HG03159 (cell line): ENCODE measurements around the gene CEP68.

Source experiments
- ATAC-seq: cut with Tn5 transposase; IDR thresholded peaks from one replicate; pipeline ENCODE4 v1.9.1; 2021; ENCODE audit warnings: mild to moderate bottlenecking, moderate library complexity; ENCODE audit not compliant: unreplicated experiment

The CEP68 gene

GRCh38 chr2:65055422-65056214, 598 bp upstream of the CEP68 start:
- ATAC-seq, result peak; percentile 35

DNA sequence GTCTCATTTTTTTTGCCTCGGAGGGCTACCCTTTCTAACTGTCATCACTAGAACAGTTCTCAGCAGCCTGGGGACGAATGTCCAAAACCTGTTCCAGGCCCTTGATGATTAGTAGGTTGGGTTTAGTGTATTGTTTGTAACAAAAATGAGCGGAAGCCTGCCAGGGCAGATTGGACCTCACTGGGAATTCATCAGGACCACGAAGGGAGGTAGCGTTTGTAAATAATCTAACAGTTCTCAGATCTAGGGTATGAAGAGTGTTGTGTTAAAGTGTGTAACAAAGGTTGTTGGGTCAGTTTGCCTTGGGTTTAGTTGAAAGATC, 799 bp downstream of the CEP68 start:
- no peak for ATAC-seq

- no peak for ATAC-seq
Measured at GRCh38 chr2:65057391-65058052, 1.3 kb downstream of the CEP68 start.

DNA sequence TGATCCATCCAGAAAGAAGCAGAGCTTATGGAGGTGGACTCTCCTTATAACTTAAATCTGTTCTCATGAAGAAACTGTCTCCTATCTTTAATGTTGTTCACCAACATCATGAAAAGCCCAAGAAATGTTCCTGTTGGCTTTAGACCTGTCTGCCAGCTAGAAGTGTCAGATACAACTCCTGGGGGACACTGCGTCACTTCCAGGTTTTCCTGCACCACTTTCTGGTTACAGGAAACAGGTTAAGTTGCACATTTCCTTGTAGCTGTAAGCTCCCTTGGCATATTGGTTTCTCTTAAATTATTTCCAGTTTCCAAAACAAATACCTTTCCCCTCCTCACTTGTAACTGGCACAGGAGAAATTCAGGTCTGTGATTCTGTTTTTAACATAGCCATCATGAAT, 2.9 kb downstream of the CEP68 start:
- ATAC-seq, result no peak

GRCh38 chr2:65061146-65061909, 5.1 kb downstream of the CEP68 start:
- no peak for ATAC-seq

DNA sequence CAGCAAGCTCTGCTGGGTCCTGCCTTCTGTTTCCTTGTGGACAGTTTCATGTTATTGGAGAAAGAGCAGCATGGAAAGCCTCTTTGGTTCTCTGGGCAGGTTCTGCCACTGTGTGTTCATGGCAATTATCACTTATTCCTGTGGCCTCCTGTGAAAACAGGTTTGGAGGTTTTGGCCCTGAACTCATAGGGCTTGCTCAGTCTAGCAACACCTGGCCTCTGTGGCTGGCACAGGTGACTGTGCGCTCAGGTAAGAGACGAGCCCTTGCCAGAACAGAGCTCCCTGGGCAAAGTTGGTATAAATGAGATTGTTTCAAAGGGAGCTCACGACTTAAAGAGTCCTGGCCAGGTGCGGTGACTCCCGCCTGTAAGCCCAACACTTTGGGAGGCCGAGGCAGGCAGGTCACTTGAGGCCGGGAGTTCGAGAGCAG, 5.7 kb downstream of the CEP68 start:
- no peak for ATAC-seq

DNA sequence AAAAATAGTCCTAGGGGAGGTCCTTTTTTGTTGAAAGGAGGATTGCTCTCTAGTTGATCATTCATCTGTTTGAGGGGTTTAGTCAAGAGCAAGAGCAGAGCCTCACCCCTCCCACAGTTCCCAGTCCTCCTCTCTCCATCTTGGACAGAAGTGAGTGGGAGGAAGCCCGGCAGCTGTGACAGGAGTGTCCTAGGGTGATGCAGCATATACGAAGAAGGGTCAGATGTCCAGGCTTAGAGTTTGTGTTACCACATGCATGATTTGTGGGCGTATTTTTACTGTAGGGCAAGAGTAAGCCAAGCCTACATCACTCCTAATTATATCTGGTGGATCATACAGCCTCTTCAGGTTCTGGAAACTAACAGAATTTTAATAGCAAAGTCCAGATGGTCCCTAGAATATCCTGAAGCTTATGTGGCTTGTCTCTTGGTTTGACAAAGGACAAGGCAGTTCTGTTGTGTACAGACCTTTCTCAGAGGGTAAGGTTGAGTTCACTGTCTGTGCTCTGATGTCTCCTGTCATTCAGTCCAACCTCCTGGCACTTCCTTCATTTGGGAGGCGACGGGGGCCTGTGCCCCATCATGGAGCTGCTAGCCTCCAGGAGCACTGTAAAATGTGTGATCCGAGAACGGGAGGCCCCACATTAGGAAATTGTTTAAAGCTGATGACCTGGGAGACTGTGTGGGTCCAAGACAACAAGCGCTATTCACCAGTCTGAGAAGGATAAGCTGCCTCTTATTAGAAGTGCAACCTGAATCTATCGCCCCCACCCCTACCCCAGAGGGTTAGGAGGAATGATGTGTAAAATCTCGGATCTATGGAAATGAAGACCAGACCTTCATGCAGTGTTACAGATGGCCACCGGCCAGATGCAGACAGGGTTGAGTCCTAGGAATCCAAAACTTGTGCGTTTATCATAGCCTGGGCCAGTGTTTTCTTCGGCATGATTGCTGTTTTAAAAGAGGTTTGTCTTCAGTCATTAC, 6.9 kb downstream of the CEP68 start:
- no peak for ATAC-seq

DNA sequence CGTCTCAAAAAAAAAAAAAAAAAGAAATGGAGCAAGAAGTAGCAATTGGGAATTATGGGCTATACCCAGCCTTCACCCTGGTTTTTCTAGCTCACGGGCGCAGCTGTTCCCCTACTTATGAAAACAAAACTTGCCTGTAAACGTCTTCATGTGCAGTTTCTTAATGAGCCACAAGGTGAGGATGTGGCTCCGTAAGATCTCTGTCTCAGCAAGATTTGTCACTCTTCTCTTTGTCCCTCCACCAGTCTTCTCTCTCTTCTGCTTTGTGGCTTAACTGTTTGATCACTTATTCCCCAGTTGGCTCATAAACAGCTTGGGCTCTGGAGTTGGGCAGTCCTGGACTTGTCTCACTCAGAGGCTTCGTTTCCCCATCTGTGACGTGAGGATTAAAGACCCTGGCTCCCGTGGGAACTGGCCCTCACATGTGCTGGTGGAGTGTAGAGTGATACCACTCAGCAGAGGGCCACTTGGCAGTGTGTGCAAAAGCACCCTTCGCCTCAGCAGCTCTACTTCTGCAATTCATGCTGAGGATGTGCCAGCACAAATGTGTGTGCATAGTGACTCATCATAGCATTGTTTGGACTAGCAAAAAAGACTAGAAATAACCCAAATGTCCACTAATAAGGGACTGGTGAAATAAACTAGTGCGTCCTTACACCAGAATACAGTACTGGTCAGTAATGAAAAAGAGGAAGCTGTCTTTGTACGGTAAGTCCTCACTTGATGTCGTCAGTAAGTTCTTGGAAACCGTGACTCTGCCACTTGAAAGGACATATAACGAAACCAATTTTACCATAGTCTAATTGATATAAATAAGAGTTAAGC, 8.7 kb downstream of the CEP68 start:
- ATAC-seq, result peak; percentile 75

DNA sequence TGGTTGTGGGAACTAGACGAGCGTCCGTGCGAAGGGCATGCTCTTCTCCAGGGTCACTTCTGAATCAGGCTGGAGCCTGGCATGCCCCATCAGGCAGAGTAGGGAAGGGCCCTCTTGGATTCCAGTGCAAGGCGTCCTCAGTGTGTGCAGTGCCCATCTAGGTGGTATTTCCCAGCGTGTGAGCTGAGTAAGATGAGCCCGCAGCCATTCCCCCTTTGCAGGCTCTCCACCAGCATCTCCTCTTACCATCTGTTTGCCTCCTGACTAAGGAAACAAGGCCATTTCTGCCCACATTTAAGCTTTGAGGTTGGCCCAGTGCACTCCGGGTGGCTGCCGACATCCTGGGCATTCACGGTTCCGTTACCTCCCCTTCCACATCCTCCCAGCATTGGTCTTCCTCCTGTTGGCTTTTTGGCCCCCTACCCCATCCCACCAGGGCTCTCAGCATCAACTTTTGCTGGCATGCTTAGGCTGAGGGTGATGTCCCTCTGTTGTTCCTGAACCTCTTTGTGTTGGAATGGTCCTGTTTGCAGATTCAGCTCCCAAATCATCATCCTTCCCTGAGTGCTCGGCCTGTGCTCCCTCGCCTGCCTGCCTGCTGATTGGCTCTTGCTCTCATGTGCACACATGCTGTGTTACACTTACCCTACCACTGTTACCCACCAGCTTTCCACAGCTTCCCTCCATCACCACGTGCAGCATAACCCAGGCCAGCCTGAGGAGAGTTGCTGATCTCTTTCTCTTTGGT, 11.8 kb downstream of the CEP68 start:
- no peak for ATAC-seq

- no peak for ATAC-seq
Measured at GRCh38 chr2:65069439-65069824, 13.2 kb downstream of the CEP68 start.

DNA sequence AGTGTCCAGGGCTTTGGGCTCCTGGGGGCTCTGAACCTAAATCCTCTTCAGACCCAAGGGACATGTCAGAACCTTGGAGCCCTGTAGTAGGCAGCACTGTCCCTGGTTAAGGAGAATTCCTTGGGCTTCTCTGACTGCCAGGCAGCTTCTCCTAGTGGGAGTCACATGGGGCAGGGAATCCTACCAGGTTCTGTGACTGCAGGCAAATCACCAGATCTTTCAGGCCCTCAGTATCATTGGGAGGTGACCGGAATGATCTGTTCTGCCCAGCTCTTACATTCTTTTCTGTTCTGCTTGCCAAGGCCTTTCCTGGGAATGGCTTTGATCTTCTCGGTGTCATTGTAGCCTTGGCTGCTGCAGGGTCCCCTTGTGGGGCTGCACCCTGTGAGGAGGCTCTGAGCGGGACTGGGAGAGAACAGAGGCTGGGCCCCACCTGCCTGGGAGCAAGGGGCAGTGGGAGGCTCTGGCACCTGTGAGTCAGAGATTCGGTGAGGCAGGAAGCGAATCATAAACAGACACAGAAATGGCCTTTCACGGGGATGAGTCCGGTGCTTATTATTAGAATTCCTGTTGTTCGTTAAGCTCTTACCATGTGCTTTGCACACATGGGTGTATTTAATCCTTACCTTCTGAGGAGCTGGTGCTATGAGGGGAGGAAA, 14.1 kb downstream of the CEP68 start:
- no peak for ATAC-seq

GRCh38 chr2:65070856-65071255, 14.6 kb downstream of the CEP68 start:
- no peak for ATAC-seq

- ATAC-seq, result no peak
Measured at GRCh38 chr2:65071499-65072180, 15.4 kb downstream of the CEP68 start.

- peak; percentile 73 for ATAC-seq
Measured at GRCh38 chr2:65072181-65072970, 16.2 kb downstream of the CEP68 start.

DNA sequence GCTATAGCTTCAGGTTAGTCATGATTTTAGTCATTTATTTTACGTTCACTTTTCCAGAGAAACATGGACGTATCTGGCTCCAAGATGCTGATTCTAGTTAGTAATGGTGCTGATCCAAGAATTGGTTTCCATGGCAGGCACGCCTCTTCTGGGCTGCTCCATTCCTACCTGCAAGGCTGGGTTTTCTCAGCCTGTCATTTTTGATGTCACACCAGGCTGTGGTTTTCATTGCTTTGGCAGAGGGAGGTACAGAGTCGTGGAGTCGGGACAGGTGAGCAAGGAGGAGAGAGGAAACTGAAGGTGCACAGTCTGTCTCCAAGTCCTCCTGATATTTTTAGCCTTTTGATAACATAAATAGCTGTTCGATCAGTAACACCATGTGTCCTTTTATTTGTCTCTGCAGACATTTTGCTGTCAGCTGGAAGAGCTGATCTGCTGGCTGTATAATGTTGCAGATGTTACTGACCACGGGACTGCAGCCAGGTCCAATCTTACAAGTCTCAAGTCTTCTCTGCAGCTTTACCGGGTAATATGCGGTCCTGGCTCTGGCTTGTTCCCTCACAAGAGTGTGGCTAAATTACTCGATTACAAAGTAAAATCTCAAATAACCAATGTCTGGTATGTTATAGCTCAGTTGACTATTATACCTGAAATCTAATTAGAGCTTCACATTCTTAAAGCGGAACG, 17.8 kb downstream of the CEP68 start:
- ATAC-seq, result no peak

- ATAC-seq, result no peak
Measured at GRCh38 chr2:65075176-65075575, 19.0 kb downstream of the CEP68 start.
